OCI-LY3 (cell line): ENCODE measurements around the gene RAB31.

Experiments used
- CTCF ChIP-seq: fragments of 200-600, 300-600 bp; sonication (generic); IDR thresholded peaks from 2 replicates; pipeline ENCODE4 v1.5.1; 2014; ENCODE audit warnings: antibody characterized with exemption, low read length, low read depth
- EZH2phosphoT487 ChIP-seq: fragments of 200-600 bp; shearing (Covaris generic); IDR thresholded peaks from 2 replicates; pipeline ENCODE4 v1.6.1; 2018; ENCODE audit warnings: antibody characterized with exemption, mixed run types, low read depth

- TF ChIP-seq CTCF (no peak), EZH2phosphoT487 (no peak)
Observed at GRCh38 chr18:9876867-9877654, 169.0 kb downstream of the RAB31 start.
